GM18507 (cell line): ENCODE results near the gene ATP10B.
"Not testable (repeated sequence)": the region's sequence is repeated elsewhere in the genome, so short reads cannot be mapped to it uniquely, and the experiment has no call there.

Experiments used
- DNase-seq: peaks from one replicate; pipeline ENCODE4 v3.0.0; 2011; ENCODE audit warnings: low read depth; ENCODE audit not compliant: insufficient read length; ENCODE audit errors: extremely low spot score
- FAIRE-seq: peaks from 2 replicates; lab custom pipeline; 2011; peaks lifted over from hg19 to GRCh38; lab: Jason Lieb, UNC

Gene ATP10B

GRCh38 chr5:160852049-160852448, at the start of gene ATP10B:
TSS of gene ATP10B (minus strand) at chr5:160852211. CDS start at chr5:160688074, 164,137 bp downstream.
- DNase-seq (no peak), FAIRE-seq (no peak)

- DNase-seq: no peak
- FAIRE-seq: no peak
Observed at GRCh38 chr5:160901656-160902055, 49.6 kb upstream of the ATP10B start.

GRCh38 chr5:160899735-160900134, 47.7 kb upstream of the ATP10B start:
- DNase-seq: no peak
- FAIRE-seq: no peak

- not testable (repeated sequence) for DNase-seq, FAIRE-seq
Observed at GRCh38 chr5:160893180-160893964, 41.4 kb upstream of the ATP10B start.

- no peak for FAIRE-seq
Observed at GRCh38 chr5:160887780-160888179, 35.8 kb upstream of the ATP10B start.

GRCh38 chr5:160873560-160874200, 21.7 kb upstream of the ATP10B start:
- DNase-seq, FAIRE-seq: not testable (repeated sequence)

More at GRCh38 chr5:160887780-160888179, 35.8 kb upstream of the ATP10B start:
- DNase-seq: no peak

- no peak for FAIRE-seq
- DNase-seq: no peak
Observed at GRCh38 chr5:160869989-160870521, 18.0 kb upstream of the ATP10B start.

GRCh38 chr5:160867976-160868375, 16.0 kb upstream of the ATP10B start:
- DNase-seq (no peak), FAIRE-seq (no peak)

- peak; percentile 15 for FAIRE-seq
Observed at GRCh38 chr5:160851451-160851850, 560 bp downstream of the ATP10B start.

GRCh38 chr5:160850421-160850820, 1.6 kb downstream of the ATP10B start:
- FAIRE-seq (peak; percentile 31), DNase-seq (no peak)

More at GRCh38 chr5:160851451-160851850, 560 bp downstream of the ATP10B start:
- no peak for DNase-seq

GRCh38 chr5:160847526-160848085, 4.4 kb downstream of the ATP10B start:
- DNase-seq: no peak
- no peak for FAIRE-seq

- no peak for DNase-seq
Observed at GRCh38 chr5:160846642-160847041, 5.4 kb downstream of the ATP10B start.

GRCh38 chr5:160844177-160844576, 7.8 kb downstream of the ATP10B start:
- DNase-seq (no peak), FAIRE-seq (peak; percentile 50)

More at GRCh38 chr5:160846642-160847041, 5.4 kb downstream of the ATP10B start:
- no peak for FAIRE-seq

- DNase-seq: peak; percentile 23
- FAIRE-seq: peak; percentile 91
Observed at GRCh38 chr5:160843240-160843639, 8.8 kb downstream of the ATP10B start.

- DNase-seq (no peak), FAIRE-seq (no peak)
Observed at GRCh38 chr5:160837749-160838593, 14.0 kb downstream of the ATP10B start.

- FAIRE-seq (peak; percentile 48), DNase-seq (no peak)
Observed at GRCh38 chr5:160837211-160837610, 14.8 kb downstream of the ATP10B start.

- FAIRE-seq: peak; percentile 79
Observed at GRCh38 chr5:160835818-160836528, 16.0 kb downstream of the ATP10B start.

GRCh38 chr5:160835376-160835775, 16.6 kb downstream of the ATP10B start:
- FAIRE-seq (no peak), DNase-seq (no peak)

More at GRCh38 chr5:160835818-160836528, 16.0 kb downstream of the ATP10B start:
- DNase-seq: no peak

- no peak for FAIRE-seq
- no peak for DNase-seq
Observed at GRCh38 chr5:160833806-160834205, 18.2 kb downstream of the ATP10B start.
